Breast epithelium (tissue), 3 donors: ENCODE data around the gene CALML3.

Experiments
- CTCF ChIP-seq, 3 donors: fragments of 450-650 bp; IDR thresholded peaks; one replicate each; pipeline ENCODE4 v1.5.1; 2016 to 2017; ENCODE audit warnings: antibody characterized with exemption in 3 of 3, mild to moderate bottlenecking in 3 of 3, moderate library complexity in 3 of 3
- POLR2A ChIP-seq: fragments of 450-650 bp; IDR thresholded peaks from one replicate; pipeline ENCODE4 v1.6.1; 2016; ENCODE audit warnings: antibody characterized with exemption, mild to moderate bottlenecking, moderate library complexity

DNA sequence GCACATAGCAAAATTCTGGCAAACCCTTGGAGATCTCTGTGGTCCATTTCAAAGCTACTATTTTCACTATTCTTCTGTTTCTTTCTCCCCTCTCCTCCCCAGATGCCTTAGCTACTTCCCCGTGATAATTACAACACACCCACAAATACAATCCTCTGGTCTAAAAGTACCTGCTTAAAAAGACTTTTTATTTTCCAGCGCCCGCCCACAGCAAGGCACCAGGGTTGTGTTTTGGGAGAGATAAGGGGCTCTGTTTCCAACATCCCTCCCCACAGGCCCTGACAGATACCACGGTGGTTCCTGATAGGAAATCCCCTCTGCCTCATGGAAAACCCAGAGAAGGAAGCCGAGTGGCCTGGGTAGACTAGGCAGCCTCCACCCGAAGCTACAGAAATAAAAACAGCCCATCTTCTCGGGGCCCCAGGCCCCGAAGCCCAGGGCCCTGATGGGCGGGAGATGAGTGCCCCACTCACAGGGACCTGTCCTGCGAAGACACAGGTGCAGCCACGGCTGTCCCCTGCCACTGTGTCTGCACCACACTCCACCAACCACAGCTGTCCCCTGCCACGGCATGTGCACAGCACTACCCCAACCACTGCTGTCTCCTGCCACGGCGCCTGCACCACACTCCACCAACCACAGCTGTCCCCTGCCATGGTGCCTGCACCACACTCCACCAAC lies 45.1 kb upstream of the CALML3 start:
- TF ChIP-seq CTCF (IDR thresholded peaks at IDR 0.05) = no peak
- TF ChIP-seq POLR2A = no peak
